Activated effector memory CD4-positive, alpha-beta T cell treated with anti-CD3 and anti-CD28 coated beads, Interleukin-2, amount 50 U/mL, for 16 hours (primary cell): ENCODE measurements around the gene CCDC141.
"Not testable (repeated sequence)": the region's sequence is repeated elsewhere in the genome, so short reads cannot be mapped to it uniquely, and the experiment has no call there.

Experiments
- DNase-seq: peaks from one replicate; pipeline ENCODE4 v3.0.0-alpha.2; 2020

Gene CCDC141, protein sequence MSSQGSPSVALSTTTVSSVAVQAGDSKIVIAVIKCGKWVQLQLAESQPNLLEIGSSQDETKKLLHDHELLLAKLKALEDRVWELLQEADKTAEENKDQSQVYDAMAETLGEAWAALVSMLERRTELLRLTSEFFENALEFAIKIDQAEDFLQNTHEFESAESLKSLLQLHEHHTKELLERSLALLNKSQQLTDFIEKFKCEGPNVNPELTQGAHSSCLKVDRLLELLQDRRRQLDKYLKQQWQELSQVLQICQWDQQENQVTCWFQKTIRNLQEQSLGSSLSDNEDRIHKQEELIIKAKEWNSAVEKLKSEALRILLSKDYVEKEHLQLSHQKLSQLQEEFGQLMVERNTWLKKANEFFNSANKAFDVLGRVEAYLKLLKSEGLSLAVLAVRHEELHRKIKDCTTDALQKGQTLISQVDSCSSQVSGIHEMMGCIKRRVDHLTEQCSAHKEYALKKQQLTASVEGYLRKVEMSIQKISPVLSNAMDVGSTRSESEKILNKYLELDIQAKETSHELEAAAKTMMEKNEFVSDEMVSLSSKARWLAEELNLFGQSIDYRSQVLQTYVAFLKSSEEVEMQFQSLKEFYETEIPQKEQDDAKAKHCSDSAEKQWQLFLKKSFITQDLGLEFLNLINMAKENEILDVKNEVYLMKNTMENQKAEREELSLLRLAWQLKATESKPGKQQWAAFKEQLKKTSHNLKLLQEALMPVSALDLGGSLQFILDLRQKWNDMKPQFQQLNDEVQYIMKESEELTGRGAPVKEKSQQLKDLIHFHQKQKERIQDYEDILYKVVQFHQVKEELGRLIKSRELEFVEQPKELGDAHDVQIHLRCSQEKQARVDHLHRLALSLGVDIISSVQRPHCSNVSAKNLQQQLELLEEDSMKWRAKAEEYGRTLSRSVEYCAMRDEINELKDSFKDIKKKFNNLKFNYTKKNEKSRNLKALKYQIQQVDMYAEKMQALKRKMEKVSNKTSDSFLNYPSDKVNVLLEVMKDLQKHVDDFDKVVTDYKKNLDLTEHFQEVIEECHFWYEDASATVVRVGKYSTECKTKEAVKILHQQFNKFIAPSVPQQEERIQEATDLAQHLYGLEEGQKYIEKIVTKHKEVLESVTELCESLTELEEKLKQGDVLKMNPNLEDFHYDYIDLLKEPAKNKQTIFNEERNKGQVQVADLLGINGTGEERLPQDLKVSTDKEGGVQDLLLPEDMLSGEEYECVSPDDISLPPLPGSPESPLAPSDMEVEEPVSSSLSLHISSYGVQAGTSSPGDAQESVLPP (N-terminal part only)

DNA sequence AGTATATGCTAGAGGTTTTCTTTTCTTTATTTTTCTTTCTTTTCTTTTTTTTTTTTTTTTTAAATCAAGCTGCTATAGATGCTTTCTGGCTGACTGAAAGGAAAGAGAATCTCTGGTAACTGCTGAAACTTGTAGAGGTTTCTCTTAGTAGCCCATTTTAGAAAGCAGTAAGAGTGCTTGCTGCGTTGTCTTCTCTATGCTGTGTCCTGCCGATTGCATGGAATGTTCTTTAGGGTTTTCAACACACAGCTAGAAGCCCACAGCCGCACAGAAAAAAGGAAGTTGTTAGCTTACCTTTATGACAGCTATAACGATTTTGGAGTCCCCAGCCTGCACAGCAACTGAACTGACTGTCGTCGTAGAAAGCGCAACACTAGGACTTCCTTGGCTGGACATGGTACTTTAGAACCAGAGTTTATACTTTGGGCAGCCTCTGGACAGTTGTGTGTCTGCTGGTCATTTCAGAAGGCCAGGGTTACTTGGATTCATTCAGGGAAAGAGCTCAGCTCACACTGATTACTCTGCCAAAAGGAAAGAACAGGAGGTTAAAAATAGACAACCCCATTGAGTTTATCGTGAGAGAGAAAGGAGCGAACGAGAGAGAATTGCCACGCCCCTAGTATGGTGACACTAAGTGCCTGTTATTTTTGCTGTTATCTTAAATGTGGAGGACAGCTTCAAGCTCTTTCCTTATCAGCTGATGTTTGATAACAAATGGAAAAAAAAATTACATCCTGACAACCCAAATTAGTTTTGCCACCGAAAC is at the start of gene CCDC141:
TSS of gene CCDC141 (minus strand) at position 592 of the 766 bp plus-strand sequence. CDS start at position 396, 196 bp downstream.
- DNase-seq: no peak

DNA sequence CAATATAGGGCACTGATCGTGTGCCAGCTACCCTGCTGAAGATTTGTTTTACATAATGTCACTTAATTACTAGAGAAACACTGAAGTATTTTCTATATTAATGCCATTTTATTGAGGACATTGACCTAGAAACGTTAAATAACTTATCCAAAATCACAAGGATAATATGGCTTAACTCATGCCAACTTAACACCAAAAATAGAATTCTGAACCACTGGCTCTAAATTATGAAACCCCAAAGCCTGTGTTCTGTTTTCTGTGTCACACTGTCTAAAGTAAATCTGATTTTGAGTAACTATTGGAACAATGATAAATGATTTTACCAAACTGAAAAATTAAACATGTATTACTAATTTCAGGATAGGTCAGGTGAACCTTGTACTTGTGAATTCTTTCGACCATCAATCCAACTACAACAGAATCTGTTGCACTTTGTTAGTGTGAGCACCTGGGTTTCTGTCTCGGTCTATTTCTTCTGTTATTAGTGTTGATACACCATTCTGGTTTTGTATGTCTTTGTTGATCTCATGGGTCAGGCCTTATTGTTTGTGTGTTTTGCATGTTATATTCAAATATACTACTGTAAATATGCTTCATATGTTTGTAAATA is 48.2 kb upstream of the CCDC141 start:
- DNase-seq: no peak

DNA sequence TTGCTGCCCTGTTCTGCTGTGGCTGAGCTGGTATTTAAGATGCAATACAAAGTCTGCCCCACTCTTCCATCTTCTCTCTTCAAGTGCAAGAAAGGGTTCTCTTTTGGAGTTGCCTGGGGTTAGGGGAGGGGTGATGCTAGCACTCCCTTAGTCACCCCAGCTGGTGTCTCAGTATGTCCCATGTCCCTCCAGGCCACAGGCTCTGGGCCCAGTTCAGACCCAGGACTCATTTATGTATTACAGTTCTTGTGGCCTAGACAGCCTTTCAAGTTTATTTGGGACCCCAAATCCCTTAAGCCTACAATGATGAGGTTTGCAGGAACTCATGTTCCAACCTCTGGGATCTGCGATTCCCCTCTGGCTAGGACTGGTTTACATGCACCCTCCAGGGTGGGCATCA is 47.2 kb upstream of the CCDC141 start:
- no peak for DNase-seq

DNA sequence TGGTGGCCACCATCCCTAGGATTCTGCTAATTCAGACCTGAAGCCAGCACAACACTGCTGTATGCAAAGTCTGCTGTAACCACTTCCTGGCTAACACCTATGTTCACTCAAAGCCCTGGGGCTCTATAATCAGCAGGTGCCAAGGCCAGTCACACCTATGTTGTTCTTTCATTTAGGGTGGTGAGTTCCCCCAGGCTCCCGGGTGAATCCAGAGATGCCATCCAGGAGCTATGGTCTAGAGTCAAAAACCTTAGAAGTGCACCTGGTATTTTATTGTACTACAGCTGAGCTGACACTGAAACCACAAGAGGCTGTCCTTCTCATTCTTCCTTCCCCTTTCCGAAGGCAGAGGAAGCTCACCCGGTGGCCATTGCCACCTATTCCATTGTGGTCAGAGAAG is 46.2 kb upstream of the CCDC141 start:
- DNase-seq: peak; percentile 65

DNA sequence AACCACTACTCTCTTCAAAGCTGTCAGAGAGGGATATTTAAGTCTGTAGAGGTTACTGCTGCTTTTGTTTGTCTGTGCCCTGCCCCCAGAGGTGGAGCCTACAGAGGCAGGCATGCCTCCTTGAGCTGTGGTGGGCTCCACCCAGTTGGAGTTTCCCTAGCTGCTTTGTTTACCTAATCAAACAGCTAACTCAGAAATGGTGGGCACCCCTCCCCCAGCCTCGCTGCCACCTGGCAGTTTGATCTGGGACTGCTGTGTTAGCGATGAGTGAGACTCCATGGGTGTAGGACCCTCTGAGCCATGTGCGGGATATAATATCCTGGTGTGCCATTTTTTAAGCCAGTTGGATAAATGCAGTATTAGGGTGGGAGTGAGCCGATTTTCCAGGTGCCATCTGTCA is 43.0 kb upstream of the CCDC141 start:
- not testable (repeated sequence) for DNase-seq

DNA sequence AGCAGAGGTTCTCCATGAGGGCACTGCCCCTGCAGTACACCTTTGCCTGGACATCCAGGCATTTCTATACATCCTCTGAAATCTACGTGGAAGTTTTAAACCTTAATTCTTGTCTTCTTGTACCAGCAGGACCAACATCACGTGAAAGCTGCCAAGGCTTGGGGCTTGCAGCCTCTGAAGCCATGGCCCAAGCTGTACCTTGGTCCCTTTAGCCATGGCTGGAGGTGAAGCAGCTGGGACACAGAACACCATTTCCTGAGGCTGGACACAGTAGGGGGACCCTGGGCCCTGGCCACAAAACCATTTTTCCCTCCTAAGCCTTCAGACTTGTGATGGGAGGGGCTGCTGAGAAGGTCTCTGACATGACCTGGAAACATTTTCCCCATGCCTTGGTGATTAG is 32.8 kb upstream of the CCDC141 start:
- DNase-seq: no peak

DNA sequence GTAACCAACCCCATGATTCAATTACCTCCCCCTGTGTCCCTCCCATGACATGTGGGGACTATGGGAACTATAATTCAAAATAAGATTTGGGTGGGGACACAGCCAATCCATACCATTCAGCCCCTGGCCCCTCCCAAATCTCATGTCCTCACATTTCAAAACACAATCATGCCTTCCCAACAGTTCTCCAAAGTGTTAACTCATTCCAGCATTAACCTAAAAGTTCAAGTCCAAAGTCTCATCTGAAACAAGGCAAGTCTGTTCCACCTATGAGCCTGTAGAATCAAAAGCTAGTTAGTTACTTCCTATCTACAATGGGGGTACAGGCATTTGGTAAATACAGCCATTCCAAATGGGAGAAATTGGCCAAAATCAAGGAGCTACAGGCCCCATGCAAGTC is 32.0 kb upstream of the CCDC141 start:
- no peak for DNase-seq

DNA sequence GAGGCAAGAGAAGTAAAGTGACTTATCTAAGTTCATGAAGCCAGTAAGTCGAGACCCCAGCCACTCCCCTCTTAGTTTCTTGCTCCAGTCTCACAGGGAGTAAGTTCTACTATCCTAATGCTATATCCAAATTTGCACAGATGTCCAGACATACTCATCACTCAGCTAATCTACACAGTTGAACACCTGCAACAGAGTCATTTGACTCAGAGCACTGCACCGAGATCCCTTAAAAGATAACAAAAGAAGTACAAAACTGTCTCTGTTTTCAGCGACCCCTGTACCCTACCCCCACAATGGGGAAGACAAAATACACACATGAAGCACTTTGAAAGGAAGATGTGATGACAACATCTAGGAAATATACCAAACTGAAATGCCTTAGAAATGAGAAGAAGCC is 22.6 kb upstream of the CCDC141 start:
- no peak for DNase-seq

DNA sequence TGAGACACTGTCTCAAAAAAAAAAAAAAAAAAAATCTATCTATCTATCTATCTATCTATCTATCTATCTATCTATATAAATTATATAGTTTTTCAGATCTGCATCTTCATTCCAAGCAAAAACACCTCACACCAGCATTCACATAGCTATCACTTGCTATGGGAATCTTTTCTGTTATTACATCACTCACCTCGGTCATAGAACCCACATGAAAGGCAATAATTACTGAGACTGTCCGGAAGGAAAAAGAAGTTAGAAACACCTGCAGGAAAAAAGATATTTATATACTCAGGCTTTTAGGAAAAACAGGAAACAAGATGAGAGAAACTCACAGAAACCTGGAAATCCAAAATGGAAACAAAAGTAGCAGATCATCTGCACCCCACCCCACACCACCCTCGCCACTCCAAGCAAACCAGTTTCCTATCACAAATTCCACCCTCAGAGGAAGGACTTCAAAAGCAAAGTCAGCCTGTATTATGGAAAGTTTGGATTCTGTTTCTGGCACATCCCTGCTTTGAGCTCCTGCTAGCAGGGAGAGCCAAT is 21.9 kb upstream of the CCDC141 start:
- DNase-seq: no peak

DNA sequence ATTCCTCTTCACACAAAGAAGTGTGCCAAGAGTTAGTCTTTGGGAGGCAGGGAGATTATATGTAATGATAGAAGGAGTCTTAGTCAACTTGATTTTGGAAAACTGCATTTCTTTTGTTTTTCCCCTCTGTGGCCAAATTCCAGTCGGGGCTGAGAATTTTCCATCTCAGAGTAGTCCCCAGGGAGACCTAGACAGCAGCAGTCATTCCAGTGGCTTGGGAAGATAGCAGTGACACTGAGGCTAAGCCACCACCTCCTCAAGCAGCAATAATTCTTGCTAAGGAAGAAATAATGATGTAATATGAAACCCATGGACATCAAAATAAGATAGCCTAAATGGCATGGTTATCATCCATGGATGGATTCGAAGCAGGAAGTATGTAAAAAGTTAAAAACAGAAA is 21.0 kb upstream of the CCDC141 start:
- no peak for DNase-seq

DNA sequence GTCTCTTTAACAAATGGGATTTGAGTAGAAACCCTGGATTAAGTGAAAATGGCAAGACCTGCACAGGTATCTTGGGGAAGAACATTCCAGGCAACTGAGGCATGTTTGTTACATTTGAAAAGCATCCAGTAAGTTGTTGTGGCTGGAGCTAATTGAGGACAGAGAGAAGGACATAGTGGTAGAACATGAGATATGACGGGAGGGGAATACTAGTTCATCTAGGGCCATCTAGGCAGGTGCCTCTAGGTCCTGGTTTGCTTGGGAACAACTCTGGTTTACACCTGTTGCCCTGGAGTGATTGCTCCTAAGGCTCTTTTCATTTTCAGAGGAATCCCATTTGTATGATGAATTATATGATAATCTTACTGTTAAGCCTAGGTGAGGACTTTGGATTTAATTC is 19.7 kb upstream of the CCDC141 start:
- no peak for DNase-seq

DNA sequence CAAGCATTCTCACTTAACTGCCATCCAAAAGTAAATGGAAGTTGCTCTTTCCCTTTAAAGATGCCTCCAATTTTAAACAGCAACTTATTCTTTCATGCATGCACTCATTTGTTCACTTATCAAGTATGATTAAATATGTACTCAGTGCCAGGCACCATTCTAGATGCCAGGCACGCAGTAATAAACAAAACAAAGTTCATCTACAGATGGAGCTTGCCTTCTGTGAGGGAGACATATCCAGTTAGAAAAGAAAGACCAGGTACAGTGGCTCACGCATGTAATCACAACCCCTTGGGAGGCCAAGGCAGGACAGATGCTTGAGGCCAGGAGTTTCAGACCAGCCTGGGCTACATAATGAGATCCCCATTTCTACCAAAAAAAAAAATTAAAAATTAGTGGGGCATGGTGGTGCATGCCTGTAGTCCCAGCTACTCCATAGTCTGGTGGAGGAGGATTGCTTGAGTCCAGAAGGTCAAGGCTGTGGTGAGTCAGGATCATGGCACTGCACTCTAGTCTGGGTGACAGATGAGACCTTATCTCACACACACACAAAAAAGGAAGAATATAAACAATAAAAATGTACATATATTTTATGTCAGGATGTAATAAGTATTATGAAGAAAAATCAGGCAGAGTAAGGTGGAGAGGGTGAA is 19.2 kb upstream of the CCDC141 start:
- no peak for DNase-seq

DNA sequence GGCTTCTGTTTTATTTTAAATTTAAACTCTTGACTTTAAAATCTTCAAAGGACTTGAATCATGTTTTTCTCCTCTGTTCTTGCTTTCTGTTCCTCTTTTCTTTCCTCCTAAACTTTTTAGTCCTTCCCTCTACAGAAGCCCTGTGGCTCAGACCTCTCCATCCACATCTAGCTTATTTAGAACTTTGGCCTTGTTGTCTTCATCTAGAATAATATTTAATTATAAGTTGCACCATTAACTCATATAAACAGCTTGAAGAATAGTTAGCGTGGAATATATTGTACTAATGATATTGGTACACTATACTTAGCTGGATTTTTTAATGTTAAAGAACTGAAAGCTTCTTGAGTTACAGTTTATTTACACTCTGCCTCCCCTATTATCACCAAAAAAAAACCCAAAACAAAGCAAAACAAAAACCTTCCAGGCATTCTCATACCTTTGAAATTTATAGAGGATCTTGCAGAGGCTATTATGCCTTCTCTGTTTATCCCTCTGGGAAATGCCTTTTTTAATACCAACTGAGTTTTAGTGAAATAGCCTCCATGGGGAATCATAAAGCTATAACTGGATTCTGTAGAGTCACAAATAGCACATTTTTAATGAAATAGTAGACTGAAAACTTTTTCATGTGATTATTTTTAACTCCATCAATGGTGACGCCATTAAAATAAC is 9.2 kb upstream of the CCDC141 start:
- DNase-seq: no peak

DNA sequence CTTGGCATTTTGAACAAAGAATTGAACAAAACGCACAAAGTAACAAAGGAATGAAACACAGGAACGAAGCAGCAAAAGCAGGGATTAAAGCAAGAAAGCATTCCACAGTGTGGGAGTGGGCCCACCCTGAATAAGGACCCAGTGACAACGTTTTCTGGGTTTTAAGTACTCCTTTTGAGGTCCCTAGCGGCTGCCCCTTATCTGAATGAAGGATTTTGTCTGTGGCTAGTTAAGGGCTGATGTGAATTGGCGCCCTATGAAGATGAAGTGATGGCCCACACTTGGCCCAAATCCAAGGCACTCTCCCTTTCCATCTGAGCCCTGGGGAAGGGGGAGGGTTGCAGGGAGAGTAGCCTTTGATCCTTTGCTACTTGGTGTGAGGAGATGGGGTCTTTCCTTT is 7.8 kb upstream of the CCDC141 start:
- no peak for DNase-seq

DNA sequence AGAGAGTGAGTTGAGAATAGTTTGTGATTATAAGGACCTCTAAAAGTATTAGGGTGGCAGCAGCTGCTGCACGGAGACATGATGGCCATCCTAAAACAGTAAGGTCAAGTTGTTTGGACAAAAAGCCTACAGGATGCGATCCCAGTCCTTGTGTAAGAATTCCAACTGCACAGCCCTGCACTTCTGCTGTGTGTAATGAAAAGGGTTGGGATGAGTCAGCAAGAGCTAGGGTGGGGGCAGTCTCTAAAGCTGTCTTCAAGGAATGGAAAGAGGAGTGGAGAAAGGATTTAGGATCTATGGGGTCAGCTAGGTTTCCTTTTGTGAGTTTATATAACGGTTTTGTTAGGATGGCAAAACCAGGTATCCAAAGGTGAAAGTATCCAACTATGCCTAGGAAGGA is 3.6 kb upstream of the CCDC141 start:
- DNase-seq: not testable (repeated sequence)

DNA sequence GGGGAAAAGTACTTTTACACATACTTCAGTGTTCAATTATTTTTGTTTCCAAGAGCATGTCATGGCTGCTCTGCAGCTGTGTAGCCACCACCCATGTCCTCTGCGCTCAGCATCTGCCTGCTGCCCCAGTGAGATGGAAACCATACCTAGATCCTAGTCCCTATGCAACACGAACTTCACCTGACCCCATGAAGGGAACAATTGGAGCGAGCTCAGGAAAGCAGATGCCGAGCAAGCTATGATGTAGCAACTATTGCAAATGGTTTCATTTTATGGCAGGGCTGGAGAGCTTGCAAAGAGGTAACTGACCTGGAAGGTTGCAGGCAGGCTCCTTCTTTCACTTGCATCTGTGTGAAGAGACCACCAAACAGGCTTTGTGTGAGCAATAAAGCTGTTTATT is 1.3 kb upstream of the CCDC141 start:
- DNase-seq: no peak

DNA sequence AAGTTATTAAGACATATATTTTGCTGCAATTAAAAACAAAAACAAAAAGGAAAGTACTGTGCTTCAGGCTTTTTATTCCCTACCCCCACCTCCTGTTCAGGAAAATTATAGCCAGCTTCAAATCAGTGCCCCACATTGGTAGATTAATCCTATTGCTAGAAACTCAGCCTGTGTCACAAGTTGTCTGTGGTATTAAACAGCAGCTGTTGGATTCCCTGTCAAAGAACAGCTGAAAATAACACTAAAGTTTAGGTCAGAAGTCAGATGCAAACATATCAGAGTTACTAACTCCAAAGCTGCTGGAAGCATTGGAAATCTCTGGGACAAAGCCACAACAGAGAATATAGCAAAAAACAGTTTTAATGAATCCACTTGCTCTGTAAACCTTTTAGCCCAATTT is 818 bp upstream of the CCDC141 start:
- no peak for DNase-seq

DNA sequence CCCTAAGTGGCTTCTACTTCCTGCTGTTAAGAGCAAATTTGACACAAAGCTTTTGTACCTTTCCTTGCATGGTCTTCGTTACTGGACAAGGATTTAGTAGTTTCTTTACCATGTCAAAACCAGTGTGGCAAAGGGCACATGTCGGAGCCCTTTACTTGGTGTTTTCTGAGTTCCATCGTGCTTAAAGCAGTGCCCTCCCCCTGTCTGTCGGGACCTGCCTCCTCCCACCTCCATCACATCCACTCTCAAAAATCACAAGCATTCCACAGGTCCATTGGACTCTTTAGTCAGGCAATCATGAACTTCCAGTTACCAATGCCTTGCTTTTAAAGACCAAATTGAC is 763 bp downstream of the CCDC141 start:
- no peak for DNase-seq

DNA sequence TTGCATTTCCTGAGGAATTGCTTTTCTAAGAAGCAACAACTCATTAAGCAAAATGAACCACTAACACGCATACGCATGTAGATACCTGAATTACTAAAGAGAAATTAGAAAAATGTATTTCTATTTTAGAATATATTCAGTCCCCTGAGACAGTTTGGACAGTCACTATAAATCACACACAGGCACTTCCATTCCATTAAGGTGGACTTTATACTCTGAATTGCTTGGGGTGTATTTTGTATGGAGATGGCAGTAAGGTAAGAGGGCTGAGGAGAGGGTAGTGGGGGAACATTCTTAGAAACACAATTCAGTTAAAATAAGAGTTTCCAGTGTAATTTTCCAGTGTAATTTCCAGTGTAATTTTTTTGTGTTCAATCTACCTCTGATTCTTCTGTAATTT is 1.8 kb downstream of the CCDC141 start:
- DNase-seq: no peak

DNA sequence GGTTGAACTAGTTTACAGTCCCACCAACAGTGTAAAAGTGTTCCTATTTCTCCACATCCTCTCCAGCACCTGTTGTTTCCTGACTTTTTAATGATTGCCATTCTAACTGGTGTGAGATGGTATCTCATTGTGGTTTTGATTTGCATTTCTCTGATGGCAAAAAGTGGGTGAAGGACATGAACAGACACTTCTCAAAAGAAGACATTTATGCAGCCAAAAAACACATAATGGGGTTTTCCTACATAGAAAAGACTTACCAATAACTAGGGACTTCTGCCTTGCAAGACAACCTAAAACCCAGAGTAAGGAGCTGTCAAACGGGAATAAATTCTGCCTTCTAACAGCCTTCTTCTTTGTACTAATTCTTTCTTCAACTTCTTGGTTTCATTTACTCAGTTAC is 4.3 kb downstream of the CCDC141 start:
- DNase-seq: not testable (repeated sequence)

DNA sequence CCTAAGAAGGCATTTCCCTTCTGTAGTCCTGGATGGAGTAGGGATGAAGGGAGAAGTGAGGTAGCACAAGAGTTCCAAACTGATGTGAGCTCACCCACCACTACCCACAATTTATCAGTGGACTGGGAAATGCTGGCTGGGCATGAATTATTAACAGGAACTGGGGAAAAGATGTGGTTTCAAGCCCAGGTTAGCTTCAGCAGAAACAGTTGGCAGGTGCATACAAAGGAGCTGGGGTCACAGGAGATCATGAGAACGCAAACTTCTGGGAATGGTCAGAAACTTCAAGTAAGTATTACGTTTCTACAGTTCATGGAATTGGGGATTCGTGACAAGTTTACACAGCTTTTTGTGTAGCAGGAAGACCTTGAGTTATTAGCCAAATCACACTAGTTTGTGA is 5.4 kb downstream of the CCDC141 start:
- no peak for DNase-seq
